ENCODE results near the gene PANX1.

GRCh38 chr11:94111241-94111640, 17.4 kb upstream of the PANX1 start:
- TF ChIP-seq CTCF (IDR thresholded peaks at IDR 0.05) (no peak), NFIC (IDR thresholded peaks at IDR 0.05; ENCODE audit: borderline replicate concordance) (no peak)
